ENCODE results near the gene RFFL.

DNA sequence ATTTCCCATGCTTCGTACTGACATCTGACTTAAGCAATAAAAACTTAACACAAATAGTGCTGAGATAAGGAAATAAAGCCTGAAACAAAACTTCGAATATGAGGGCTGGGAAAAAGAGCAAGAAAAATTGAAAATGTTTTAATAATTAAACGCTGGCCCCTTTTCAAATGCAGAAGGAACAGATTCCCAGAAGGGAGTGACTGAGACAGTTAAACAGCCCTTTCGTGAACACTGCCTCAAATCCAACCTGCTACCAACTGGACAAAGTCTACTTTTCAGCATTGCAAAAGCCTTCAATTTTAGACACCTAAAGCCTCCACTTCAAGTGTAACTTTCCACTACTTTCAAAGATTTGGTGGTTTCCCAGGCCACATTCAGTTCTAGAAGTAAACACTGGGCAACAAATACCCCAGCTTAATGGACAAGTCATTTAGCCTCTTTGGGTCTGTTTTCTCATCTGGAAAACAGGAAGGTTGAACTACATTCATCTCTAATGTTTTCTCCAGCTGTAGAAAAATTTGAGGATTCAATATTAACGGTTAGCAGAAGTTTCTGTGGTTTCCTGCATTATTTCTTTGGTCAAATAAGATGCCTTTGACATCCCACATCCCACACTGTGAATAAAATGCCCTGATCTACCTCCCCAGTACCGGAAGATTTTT, 11.8 kb downstream of the RFFL start:
- no peak for TF ChIP-seq EZH2phosphoT487 (IDR thresholded peaks at IDR 0.05; ENCODE audit: insufficient read depth, low read depth)
- TF ChIP-seq EZH2 (IDR thresholded peaks at IDR 0.05; ENCODE audit: insufficient read depth, poor library complexity, severe bottlenecking) = no peak
